Measurements from ENCODE around the gene PLCB4. TPM values are rescaled to one million over a fixed set of nuclear protein-coding genes. Genes with fewer than 3 reads are reported as not detected.
"Not testable (repeated sequence)": the region's sequence is repeated elsewhere in the genome, so short reads cannot be mapped to it uniquely, and the experiment has no call there.

The PLCB4 gene
- total RNA-seq, 1 experiment from 2014 or later: 10.1 TPM

GRCh38 chr20:9377007-9377406 is 308.1 kb downstream of the PLCB4 start:
- Histone ChIP-seq H3K9me3 (ENCODE audit: control insufficient read depth, low read depth, low read length) (no peaks in the 10 kb centered on the region), H2BK120ac (ENCODE audit: low read depth, low read length, poor library complexity, severe bottlenecking) (no peak overlapping the region), H3K79me2 (ENCODE audit: insufficient read depth, low read length) (no peaks in the 10 kb centered on the region), H4K5ac (ENCODE audit: insufficient read length, low read depth, low read length) (no peak overlapping the region), H3K56ac (ENCODE audit: insufficient read length, low read depth, low read length) (no peak overlapping the region), H2AK5ac (ENCODE audit: insufficient read length, low read length) (no peak overlapping the region), H3K23ac (ENCODE audit: insufficient read length, low read depth, low read length) (no peak overlapping the region), H2BK15ac (ENCODE audit: low read depth, low read length) (no peak overlapping the region), H2BK12ac (ENCODE audit: insufficient read length, low read depth, low read length) (no peak overlapping the region), H4K91ac (ENCODE audit: insufficient read length, low read depth, low read length) (no peak overlapping the region), H3K18ac (ENCODE audit: insufficient read length, low read depth, low read length) (no peak overlapping the region), H4K8ac (replicated peaks; ENCODE audit: insufficient read length, low read depth, low read length) (no peak overlapping the region), H2AFZ (ENCODE audit: low read length) (no peak overlapping the region), H3T11ph (ENCODE audit: low read length) (no peak overlapping the region), H4K20me1 (ENCODE audit: control insufficient read depth, insufficient read depth, insufficient read length) (peaks cover 2% of the 10 kb centered on the region), H3K14ac (ENCODE audit: insufficient read depth, low read length) (no peak overlapping the region), H3K4me2 (ENCODE audit: insufficient read depth, insufficient read length, low read length) (no peak overlapping the region), H3K4me1 (ENCODE audit: insufficient read depth, low read length) (no peaks in the 10 kb centered on the region; the same call in 1 of the 2 replicates), H2BK20ac (ENCODE audit: low read depth, low read length, poor library complexity, severe bottlenecking) (no peak overlapping the region), H3K4ac (ENCODE audit: low read depth, low read length) (no peak overlapping the region), H3K23me2 (ENCODE audit: insufficient read length, low read depth, low read length, poor library complexity, severe bottlenecking) (no peaks in the 10 kb centered on the region), H3K27ac (ENCODE audit: insufficient read length, low read depth, low read length) (no peak overlapping the region), H3K79me1 (ENCODE audit: insufficient read depth, low read depth, low read length, poor library complexity, severe bottlenecking) (no peaks in the 10 kb centered on the region), H3K27me3 (ENCODE audit: insufficient read depth, low read length) (no peaks in the 10 kb centered on the region), H3K9ac (ENCODE audit: extremely low read depth, insufficient read length, low read length) (no peak overlapping the region), H2BK5ac (ENCODE audit: insufficient read length, low read length) (no peak overlapping the region)
- Mint-ChIP-seq H3K4me3 (no peak overlapping the region), H3K4me1 (peaks cover 21 to 30% of the 10 kb centered on the region in 2 experiments), H3K36me3 (ENCODE audit: insufficient read depth in 1 of 3, low read depth in 3 of 3) (peaks cover 0 to under 1% (median 0%) of the 10 kb centered on the region in 3 experiments; a peak in 2 of 7 replicates), H3K27me3 (ENCODE audit: low read depth) (no peaks in the 10 kb centered on the region), H3K27ac (no peak overlapping the region), H3K9me3 (no peaks in the 10 kb centered on the region)
- no CpG with 5 or more reads among the region's 2 CpGs for WGBS (ENCODE audit: extremely low coverage, insufficient read length, low lambda C conversion rate)
- TF ChIP-seq, protein P1, sequence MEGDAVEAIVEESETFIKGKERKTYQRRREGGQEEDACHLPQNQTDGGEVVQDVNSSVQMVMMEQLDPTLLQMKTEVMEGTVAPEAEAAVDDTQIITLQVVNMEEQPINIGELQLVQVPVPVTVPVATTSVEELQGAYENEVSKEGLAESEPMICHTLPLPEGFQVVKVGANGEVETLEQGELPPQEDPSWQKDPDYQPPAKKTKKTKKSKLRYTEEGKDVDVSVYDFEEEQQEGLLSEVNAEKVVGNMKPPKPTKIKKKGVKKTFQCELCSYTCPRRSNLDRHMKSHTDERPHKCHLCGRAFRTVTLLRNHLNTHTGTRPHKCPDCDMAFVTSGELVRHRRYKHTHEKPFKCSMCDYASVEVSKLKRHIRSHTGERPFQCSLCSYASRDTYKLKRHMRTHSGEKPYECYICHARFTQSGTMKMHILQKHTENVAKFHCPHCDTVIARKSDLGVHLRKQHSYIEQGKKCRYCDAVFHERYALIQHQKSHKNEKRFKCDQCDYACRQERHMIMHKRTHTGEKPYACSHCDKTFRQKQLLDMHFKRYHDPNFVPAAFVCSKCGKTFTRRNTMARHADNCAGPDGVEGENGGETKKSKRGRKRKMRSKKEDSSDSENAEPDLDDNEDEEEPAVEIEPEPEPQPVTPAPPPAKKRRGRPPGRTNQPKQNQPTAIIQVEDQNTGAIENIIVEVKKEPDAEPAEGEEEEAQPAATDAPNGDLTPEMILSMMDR (conservative IDR thresholded peaks at IDR 0.05): no peak
- DNase-seq: no peak

- H3K4me2 ChIP-seq (ENCODE audit: insufficient read depth, insufficient read length, low read length); H4K20me1 ChIP-seq (ENCODE audit: control insufficient read depth, insufficient read depth, insufficient read length); H3K9ac ChIP-seq (ENCODE audit: extremely low read depth, insufficient read length, low read length); H3K23ac ChIP-seq (ENCODE audit: insufficient read length, low read depth, low read length); H2BK20ac ChIP-seq (ENCODE audit: low read depth, low read length, poor library complexity, severe bottlenecking); H4K91ac ChIP-seq (ENCODE audit: insufficient read length, low read depth, low read length); H3K56ac ChIP-seq (ENCODE audit: insufficient read length, low read depth, low read length); H3K18ac ChIP-seq (ENCODE audit: insufficient read length, low read depth, low read length); H3K4me3 Mint-ChIP-seq; H2AFZ ChIP-seq (ENCODE audit: low read length); H2BK15ac ChIP-seq (ENCODE audit: low read depth, low read length); H3K27ac ChIP-seq (ENCODE audit: insufficient read length, low read depth, low read length); H4K8ac ChIP-seq (replicated peaks; ENCODE audit: insufficient read length, low read depth, low read length); H3K79me1 ChIP-seq (ENCODE audit: insufficient read depth, low read depth, low read length, poor library complexity, severe bottlenecking); H2BK120ac ChIP-seq (ENCODE audit: low read depth, low read length, poor library complexity, severe bottlenecking); H3K79me2 ChIP-seq (ENCODE audit: insufficient read depth, low read length); H3K23me2 ChIP-seq (ENCODE audit: insufficient read length, low read depth, low read length, poor library complexity, severe bottlenecking); H3K14ac ChIP-seq (ENCODE audit: insufficient read depth, low read length); H3K9me3 ChIP-seq (ENCODE audit: control insufficient read depth, low read depth, low read length); H3K27ac Mint-ChIP-seq; H2AK5ac ChIP-seq (ENCODE audit: insufficient read length, low read length); H3K4me1 ChIP-seq (ENCODE audit: insufficient read depth, low read length); H3K4ac ChIP-seq (ENCODE audit: low read depth, low read length); H2BK12ac ChIP-seq (ENCODE audit: insufficient read length, low read depth, low read length); H2BK5ac ChIP-seq (ENCODE audit: insufficient read length, low read length); H4K5ac ChIP-seq (ENCODE audit: insufficient read length, low read depth, low read length); H3K27me3 Mint-ChIP-seq (ENCODE audit: low read depth); DNase-seq; H3K27me3 ChIP-seq (ENCODE audit: insufficient read depth, low read length); H3T11ph ChIP-seq (ENCODE audit: low read length): not testable (repeated sequence)
- peaks cover 24 to 28% of the 10 kb centered on the region in 2 experiments for H3K9me3 Mint-ChIP-seq
- H3K4me1 Mint-ChIP-seq: peaks cover 12 to 13% of the 10 kb centered on the region in 2 experiments
- H3K36me3 Mint-ChIP-seq (ENCODE audit: insufficient read depth in 1 of 3, low read depth in 3 of 3): peaks cover 24 to 40% (median 35%) of the 10 kb centered on the region in 3 experiments
- WGBS (ENCODE audit: extremely low coverage, insufficient read length, low lambda C conversion rate): no CpG with 5 or more reads among the region's 61 CpGs
Measured at GRCh38 chr20:9385345-9386310, 316.7 kb downstream of the PLCB4 start.
